K562 (cell line): ENCODE measurements around the gene KLK5. TPM values are rescaled to one million over a fixed set of nuclear protein-coding genes. Genes with fewer than 3 reads are reported as not detected.
"Not testable (repeated sequence)": the region's sequence is repeated elsewhere in the genome, so short reads cannot be mapped to it uniquely, and the experiment has no call there.

Experiments
- ATAC-seq: fragments of 200-7000 bp; cut with Tn5 transposase; 3 replicates; pipeline ENCODE4 v1.9.1; 2020; ENCODE audit warnings: moderate library complexity
- BruUV-seq: library from RNA; stranded (reverse); fragments of 400-500 nt; replicated peaks from 2 replicates; lab custom pipeline; 2021; lab: Mats Ljungman, UMichigan
- CTCF ChIA-PET: fragments of 300-600 bp; formaldehyde crosslinking; extraction: SDS; loops from one replicate; lab custom pipeline; 2021; ENCODE audit warnings: low intra/inter-chr PET ratio; lab: Yijun Ruan, JAX
- POLR2A ChIA-PET: fragments of 300-600, 350-650 bp; sonication (Branson Sonifier 250); formaldehyde crosslinking; extraction: SDS; loops from one replicate; lab custom pipeline; 2021; ENCODE audit warnings: antibody characterized with exemption, inconsistent platforms; lab: Yijun Ruan, JAX
- DNase-seq, 4 experiments: peaks; one replicate each; pipeline versions ENCODE4 v3.0.0 to v3.0.0-alpha.2; 2011 to 2018; ENCODE audit warnings: low spot score in 3 of 4, mixed read lengths in 3 of 4; ENCODE audit errors: extremely low read depth in 1 of 4
- FAIRE-seq: peaks from 2 replicates; lab custom pipeline; 2011; peaks lifted over from hg19 to GRCh38; lab: Jason Lieb, UNC
- H2AFZ ChIP-seq: 2 replicates; pipeline ENCODE4 v1.6.0; 2011; ENCODE audit warnings: low read depth, low read length, control low read depth, inconsistent platforms
- H3K27ac ChIP-seq: fragments of 200-600 bp; 3 replicates; pipeline ENCODE4 v1.8.0; 2011; ENCODE audit warnings: low read depth, mild to moderate bottlenecking, control low read depth, inconsistent platforms, low read length, moderate library complexity, mixed read lengths; ENCODE audit errors: extremely low read depth
- H3K27me3 ChIP-seq, 2 experiments: fragments of 300-600 bp in 1 of 2; 2 replicates in 1 of 2; 3 replicates in 1 of 2; pipeline versions ENCODE4 v1.6.0 to v1.8.0; 2011; ENCODE audit warnings: inconsistent platforms in 2 of 2, low read length in 2 of 2, mild to moderate bottlenecking in 1 of 2, mixed read lengths in 1 of 2, moderate library complexity in 1 of 2; ENCODE audit not compliant: control insufficient read depth in 2 of 2, insufficient read depth in 2 of 2
- H3K36me3 ChIP-seq: fragments of 300-600 bp; 3 replicates; pipeline ENCODE4 v1.8.0; 2011; ENCODE audit warnings: mild to moderate bottlenecking, low read length, inconsistent platforms; ENCODE audit not compliant: control insufficient read depth, insufficient read depth
- H3K4me1 ChIP-seq, 2 experiments: fragments of 200-600 bp in 1 of 2; replicated peaks in 1 of 2; 2 replicates in 1 of 2; 3 replicates in 1 of 2; pipeline versions ENCODE4 v1.5.1 to v1.8.0; 2011; ENCODE audit warnings: inconsistent platforms in 2 of 2, low read length in 2 of 2, mild to moderate bottlenecking in 1 of 2, mixed read lengths in 1 of 2, moderate library complexity in 1 of 2; ENCODE audit not compliant: control insufficient read depth in 2 of 2, insufficient read depth in 2 of 2
- H3K4me2 ChIP-seq: 2 replicates; pipeline ENCODE4 v1.6.1; 2011; ENCODE audit warnings: low read length, control low read depth, inconsistent platforms, mixed read lengths; ENCODE audit not compliant: insufficient read depth
- H3K4me3 ChIP-seq: fragments of 200-600 bp; sonication (generic), shearing (Covaris generic); 2 replicates; pipeline ENCODE4 v1.5.1; 2016; ENCODE audit warnings: control low read depth, inconsistent platforms
- H3K79me2 ChIP-seq: fragments of 200-600 bp; 3 replicates; pipeline ENCODE4 v1.8.0; 2011; ENCODE audit warnings: low read length, inconsistent platforms; ENCODE audit not compliant: control insufficient read depth, insufficient read depth
- H3K9ac ChIP-seq, 2 experiments: 2 replicates each; pipeline versions ENCODE4 v1.6.0 to v1.6.1; 2011; ENCODE audit warnings: low read depth in 2 of 2, low read length in 2 of 2, control low read depth in 1 of 2, inconsistent platforms in 1 of 2, mild to moderate bottlenecking in 1 of 2, mixed read lengths in 1 of 2; ENCODE audit not compliant: insufficient read depth in 1 of 2
- H3K9me1 ChIP-seq: one replicate; pipeline ENCODE4 v1.6.0; 2011; ENCODE audit warnings: inconsistent platforms, mild to moderate bottlenecking, low read length, moderate library complexity; ENCODE audit not compliant: control insufficient read depth, insufficient read depth
- H3K9me3 ChIP-seq: replicated peaks from 2 replicates; pipeline ENCODE4 v1.5.1; 2011; ENCODE audit warnings: low read depth, low read length, inconsistent platforms; ENCODE audit not compliant: control insufficient read depth, insufficient read depth
- H4K20me1 ChIP-seq: replicated peaks from 2 replicates; pipeline ENCODE4 v1.6.1; 2011; ENCODE audit warnings: low read length, inconsistent platforms, mixed read lengths; ENCODE audit not compliant: control insufficient read depth, insufficient read depth
- NFRKB ChIP-seq: fragments of 450-650 bp; IDR thresholded peaks from 2 replicates; pipeline ENCODE4 v1.6.1; 2016; ENCODE audit warnings: low read depth
- POLR2H ChIP-seq: IDR thresholded peaks from 2 replicates; pipeline ENCODE4 v1.6.1; 2016; ENCODE audit warnings: missing genetic modification characterization, low read depth, mild to moderate bottlenecking, control low read depth, missing compliant biosample characterization, moderate library complexity
- WGBS: fragments of 100-300 bp; shearing (Covaris generic); methylation state at CpG from one replicate; pipeline ENCODE4 v1.1.6; 2016; ENCODE audit warnings: low coverage, mixed read lengths; ENCODE audit not compliant: insufficient coverage; ENCODE audit errors: missing lambda C conversion rate; 5-methylcytosine and 5-hydroxymethylcytosine counted together
- in situ Hi-C: fragments of 300-500 bp; cut with MboI; formaldehyde crosslinking; loops from 4 replicates; pipeline ENCODE4 v1.15.0; 2018; ENCODE audit warnings: inconsistent platforms, mixed read lengths
- intact Hi-C: fragments of 100-400 bp; cut with micrococcal nuclease; formaldehyde crosslinking; loops from 2 replicates; pipeline ENCODE4 v1.14.2; 2022
- polyA plus RNA-seq, 8 experiments: library from polyadenylated mRNA; depleted of rRNA in 4 of 8; stranded (reverse) in 5 of 8; unstranded in 3 of 8; fragments of >200 nt; fragmentation: Nextera tagmentation in 2 of 8; fragmentation: Illumina TruSeq in 1 of 8; extraction: Ambion mirVana in 2 of 8; extraction: Trizol in 1 of 8; gene quantifications; 2 replicates each; pipeline versions ENCODE4 v1.2.1 to v1.2.3, GENCODE V29; 2011 to 2014; ENCODE audit warnings: inconsistent platforms in 1 of 8, missing spikeins in 1 of 8
- total RNA-seq, 7 experiments: library from RNA; depleted of rRNA in 6 of 7; stranded (reverse); fragments of >200 nt in 6 of 7; fragmentation: Illumina TruSeq in 2 of 7; extraction: Trizol in 2 of 7; gene quantifications; 2 replicates each; pipeline versions ENCODE4 v1.2.1 to v1.2.3, GENCODE V29; 2011 to 2021; ENCODE audit warnings: low replicate concordance in 1 of 7

KLK5 gene
- total and polyA plus RNA-seq, 9 of the 15 experiments (the other 6 are each of a cell fraction or from before 2014, with no cell fraction given): not detected

DNA sequence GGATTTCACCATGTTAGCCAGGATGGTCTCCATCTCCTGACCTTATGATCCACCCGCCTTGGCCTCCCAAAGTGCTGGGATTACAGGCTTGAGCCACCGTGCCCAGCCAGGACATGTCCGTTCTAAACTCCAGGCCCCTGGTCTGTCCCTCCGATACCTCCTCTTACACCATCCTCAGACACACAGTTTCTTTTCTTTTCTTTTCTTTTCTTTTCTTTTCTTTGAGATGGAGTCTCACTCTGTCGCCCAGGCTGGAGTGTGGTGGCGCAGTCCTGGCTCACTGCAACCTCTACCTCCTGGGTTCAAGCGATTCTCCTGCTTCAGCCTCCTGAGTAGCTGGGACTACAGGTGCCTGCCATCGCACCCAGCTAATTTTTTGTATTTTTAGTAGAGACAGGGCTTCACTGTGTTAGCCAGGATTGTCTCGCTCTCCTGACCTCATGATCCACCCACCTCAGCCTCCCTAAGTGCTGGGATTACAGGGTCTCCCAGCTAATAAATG is 56.7 kb downstream of the KLK5 start:
- TF ChIP-seq NFRKB (peak; percentile 52), POLR2H (tag) (peak; percentile 61)
- H3K9ac ChIP-seq: 0 out of 4 replicates have a peak overlapping the region, but pooled peaks of 1 of the 2 experiments have one; percentile 29
- intact Hi-C loops, ATAC-seq, H3K27ac ChIP-seq, H3K9me1 ChIP-seq, H3K36me3 ChIP-seq, in situ Hi-C loops, CTCF ChIA-PET, H3K9me3 ChIP-seq, BruUV-seq, FAIRE-seq, H4K20me1 ChIP-seq, H3K4me3 ChIP-seq, DNase-seq, H3K79me2 ChIP-seq: not testable (repeated sequence)
- peak overlapping the region; percentile 63; the same call in 1 of the 2 replicates for H2AFZ ChIP-seq
- H3K4me1 ChIP-seq: peaks cover 0 to 11% of the 10 kb centered on the region in 2 experiments; a peak in 3 of 5 replicates
- H3K4me2 ChIP-seq: peak overlapping the region; percentile 38; the same call in 1 of the 2 replicates
- POLR2A ChIA-PET: interaction anchor here (0.7 to 1.5 kb wide), 3 partner anchors 10 to 91 kb away, joined by 3 to 6 read pairs (median 3); no protein-coding TSS in a partner anchor
- 36% methylated on average over 6 of the region's 9 CpGs for WGBS
- H3K27me3 ChIP-seq: peaks cover 0 to 14% of the 10 kb centered on the region in 2 experiments; a peak in 2 of 5 replicates
